ENCODE results near the gene POLR3GL.

POLR3GL gene

DNA sequence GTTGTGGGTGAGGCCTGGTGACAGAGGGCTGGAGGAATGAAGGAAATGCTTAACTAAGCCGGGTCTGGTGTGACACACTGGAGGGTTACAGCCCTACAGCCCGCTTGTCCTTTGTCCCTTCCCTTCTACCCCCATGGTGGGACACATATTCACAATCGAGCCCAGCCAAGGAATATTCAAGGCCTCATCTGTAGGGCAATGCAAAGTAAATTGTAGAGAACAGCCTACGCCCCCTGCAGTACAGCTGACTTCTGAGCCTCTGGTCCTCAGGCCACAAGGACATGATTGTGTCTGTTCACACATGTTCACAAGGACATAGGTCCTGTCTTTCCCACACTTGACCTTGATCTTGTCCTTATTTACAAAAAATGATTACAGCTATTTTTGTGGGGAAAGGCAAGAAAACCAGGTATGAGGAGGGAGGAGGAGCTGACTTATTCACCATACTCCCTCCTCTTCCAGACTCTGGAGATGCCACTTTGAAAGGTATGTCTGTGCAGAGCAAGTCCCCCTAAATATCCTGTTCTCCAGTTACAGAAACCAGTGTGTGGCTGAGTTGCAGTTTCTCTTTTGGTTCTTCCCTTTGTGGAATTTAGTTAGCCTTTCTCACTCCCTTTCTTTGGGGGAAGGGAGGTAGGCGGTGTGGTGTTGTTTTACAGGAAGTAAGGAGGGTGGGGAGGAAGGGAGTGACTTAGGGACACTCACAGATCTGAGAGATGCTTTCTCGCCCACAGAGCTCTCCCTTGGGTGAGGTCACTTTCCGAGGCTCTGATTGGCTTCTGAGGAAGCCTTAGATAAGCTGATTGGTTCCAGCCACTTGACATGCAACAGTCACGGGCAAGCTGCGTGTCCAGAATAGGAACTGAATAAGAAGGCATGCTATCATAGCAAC lies 14.6 kb downstream of the POLR3GL start:
- H3K36me3 ChIP-seq (ENCODE audit: control insufficient read depth in 4 of 4, insufficient read depth in 4 of 4, low read length in 3 of 4): peaks cover 0 to 6% (median 3%) of the 10 kb centered on the region in 4 experiments
- WGBS (ENCODE audit: insufficient coverage): 22% methylated on average over 7 of the region's 9 CpGs
- peak; percentile 94 to 97 (median 97) for DNase-seq
- ChIA-PET CTCF (interaction anchor here (1.0 to 10.6 kb wide), 16 partner anchors 11 to 133 kb away, joined by 3 to 242 read pairs (median 10); partner anchors contain the start of genes ANKRD34A, HJV, LIX1L and NUDT17), POLR2A (interaction anchor here (0.8 to 2.7 kb wide), 6 partner anchors 17 to 61 kb away, joined by 4 to 10 read pairs (median 4); partner anchors contain the start of genes LIX1L, PEX11B and TXNIP)
- H3K27me3 ChIP-seq (replicated peaks in 2 of 5; ENCODE audit: control insufficient read depth in 4 of 5, insufficient read depth in 5 of 5, low read length in 4 of 5): no peaks in the 10 kb centered on the region
- H3K27ac ChIP-seq (ENCODE audit: insufficient read depth in 1 of 2, low read depth in 1 of 2, low read length in 2 of 2, poor library complexity in 1 of 2, severe bottlenecking in 2 of 2): peak overlapping the region; percentile 77 to 94
- H3K4me3 ChIP-seq (ENCODE audit: control insufficient read depth in 1 of 7, extremely low read depth in 1 of 7, insufficient read depth in 4 of 7, low read depth in 2 of 7, low read length in 6 of 7): peak overlapping the region in 6 of 7 experiments; percentile 23 to 50 (median 34)
- peaks cover 34 to 53% (median 46%) of the 10 kb centered on the region in 4 experiments for H3K4me1 ChIP-seq (ENCODE audit: control extremely low read depth in 1 of 4, control insufficient read depth in 4 of 4, insufficient read depth in 4 of 4, low read length in 3 of 4)
- no peaks in the 10 kb centered on the region for H3K9me3 ChIP-seq (ENCODE audit: control extremely low read depth in 1 of 5, control insufficient read depth in 4 of 5, insufficient read depth in 2 of 5, low read depth in 1 of 5, low read length in 4 of 5)

DNA sequence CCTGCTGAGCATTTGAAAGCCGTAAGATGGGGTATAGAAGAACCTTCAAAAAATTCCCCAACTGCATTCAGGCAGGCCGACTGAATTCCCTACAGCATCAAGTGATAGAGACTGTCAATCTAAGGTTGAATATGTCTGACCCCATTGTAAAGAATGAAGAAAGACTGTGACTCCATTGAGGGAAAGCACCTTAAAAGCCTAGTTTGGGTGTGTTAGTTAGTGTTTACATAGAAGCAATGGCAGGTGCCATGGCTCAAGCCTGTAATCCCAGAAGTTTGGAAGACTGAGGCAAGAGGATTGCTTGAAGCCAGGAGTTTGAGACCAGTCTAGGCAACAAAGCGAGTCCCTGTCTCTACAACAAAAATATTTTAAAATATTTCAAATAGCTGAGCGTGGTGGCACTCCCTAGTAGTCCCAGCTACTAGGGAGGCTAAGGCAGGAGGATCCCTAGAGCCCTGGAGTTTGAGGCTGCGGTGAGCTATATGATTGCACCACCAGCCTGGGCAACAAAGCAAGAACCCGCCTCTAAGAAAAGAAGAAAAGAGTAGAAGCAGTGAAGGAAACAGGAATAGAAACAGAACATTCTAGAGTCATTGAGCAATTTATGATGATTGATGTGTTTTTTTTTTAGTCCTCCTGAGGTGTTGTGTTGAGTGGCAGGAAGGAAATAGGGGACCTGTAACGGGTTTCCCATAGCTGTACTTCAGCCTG lies 15.4 kb downstream of the POLR3GL start:
- ChIA-PET CTCF (interaction anchor here (1.0 to 10.6 kb wide), 12 partner anchors 12 to 134 kb away, joined by 3 to 242 read pairs (median 12); partner anchors contain the start of genes ANKRD34A, HJV, LIX1L and NUDT17), POLR2A (interaction anchor here (0.8 to 2.7 kb wide), 6 partner anchors 17 to 62 kb away, joined by 4 to 10 read pairs (median 4); partner anchors contain the start of genes LIX1L, PEX11B and TXNIP)
- Histone ChIP-seq H3K27ac (ENCODE audit: insufficient read depth in 1 of 2, low read depth in 1 of 2, low read length in 2 of 2, poor library complexity in 1 of 2, severe bottlenecking in 2 of 2) (peak overlapping the region; percentile 77 to 94), H3K27me3 (replicated peaks in 2 of 5; ENCODE audit: control insufficient read depth in 4 of 5, insufficient read depth in 5 of 5, low read length in 4 of 5) (no peaks in the 10 kb centered on the region), H3K4me3 (ENCODE audit: control insufficient read depth in 1 of 7, extremely low read depth in 1 of 7, insufficient read depth in 4 of 7, low read depth in 2 of 7, low read length in 6 of 7) (peak overlapping the region in 4 of 7 experiments; percentile 16 to 52 (median 49)), H3K4me1 (ENCODE audit: control extremely low read depth in 1 of 4, control insufficient read depth in 4 of 4, insufficient read depth in 4 of 4, low read length in 3 of 4) (peaks cover 39 to 54% (median 47%) of the 10 kb centered on the region in 4 experiments), H3K9me3 (ENCODE audit: control extremely low read depth in 1 of 5, control insufficient read depth in 4 of 5, insufficient read depth in 2 of 5, low read depth in 1 of 5, low read length in 4 of 5) (no peaks in the 10 kb centered on the region), H3K36me3 (ENCODE audit: control insufficient read depth in 4 of 4, insufficient read depth in 4 of 4, low read length in 3 of 4) (peaks cover 0 to 6% (median 3%) of the 10 kb centered on the region in 4 experiments)
- WGBS (ENCODE audit: insufficient coverage): 16% methylated on average over 4 of the region's 7 CpGs
- peak in 2 of 3 donors; percentile 62 to 69 for DNase-seq

DNA sequence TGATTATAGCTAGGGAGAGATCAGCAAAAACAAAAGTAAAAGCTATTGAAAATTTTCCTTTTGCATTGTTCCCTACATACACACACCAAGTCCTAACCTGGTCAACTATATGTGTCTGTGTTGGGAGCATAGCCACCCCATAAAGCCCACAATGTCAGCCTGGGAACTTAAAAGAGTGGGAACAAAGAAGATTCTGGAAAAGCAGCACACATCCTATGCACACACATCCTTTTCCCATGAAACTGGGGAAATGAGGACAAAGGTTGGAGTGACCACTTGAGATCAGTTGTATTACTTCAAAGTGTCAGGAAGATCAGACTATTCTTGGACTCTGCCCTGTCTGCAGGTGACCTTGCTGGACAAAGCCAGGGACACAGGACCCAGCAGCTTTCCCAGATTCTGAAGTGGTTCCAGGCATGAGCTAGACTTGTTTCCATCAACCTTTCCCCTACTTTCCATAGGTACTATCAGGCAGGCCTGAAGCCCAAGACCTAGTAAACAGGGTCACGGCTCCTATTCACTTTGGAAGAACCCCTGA lies 16.0 kb downstream of the POLR3GL start:
- CTCF ChIA-PET: interaction anchor here (1.3 to 10.6 kb wide), 7 partner anchors 12 to 135 kb away, joined by 5 to 242 read pairs (median 13); partner anchors contain the start of genes LIX1L, NUDT17, RBM8A and TXNIP
- no peaks in the 10 kb centered on the region for H3K27me3 ChIP-seq (replicated peaks in 2 of 5; ENCODE audit: control insufficient read depth in 4 of 5, insufficient read depth in 5 of 5, low read length in 4 of 5)
- DNase-seq: no peak
- H3K9me3 ChIP-seq (ENCODE audit: control extremely low read depth in 1 of 5, control insufficient read depth in 4 of 5, insufficient read depth in 2 of 5, low read depth in 1 of 5, low read length in 4 of 5): no peaks in the 10 kb centered on the region
- peak overlapping the region in 4 of 7 experiments; percentile 5 to 50 (median 40) for H3K4me3 ChIP-seq (ENCODE audit: control insufficient read depth in 1 of 7, extremely low read depth in 1 of 7, insufficient read depth in 4 of 7, low read depth in 2 of 7, low read length in 6 of 7)
- POLR2A ChIA-PET: interaction anchor here (2.7 kb wide), 1 partner anchor 27 kb away, joined by 10 read pairs; no protein-coding TSS in a partner anchor
- H3K27ac ChIP-seq (ENCODE audit: insufficient read depth in 1 of 2, low read depth in 1 of 2, low read length in 2 of 2, poor library complexity in 1 of 2, severe bottlenecking in 2 of 2): peak overlapping the region; percentile 77 to 94
- 90% methylated on average over 1 of the region's 1 CpG for WGBS (ENCODE audit: insufficient coverage)
- peaks cover 41 to 60% (median 53%) of the 10 kb centered on the region in 4 experiments for H3K4me1 ChIP-seq (ENCODE audit: control extremely low read depth in 1 of 4, control insufficient read depth in 4 of 4, insufficient read depth in 4 of 4, low read length in 3 of 4)
- H3K36me3 ChIP-seq (ENCODE audit: control insufficient read depth in 4 of 4, insufficient read depth in 4 of 4, low read length in 3 of 4): peaks cover 0 to 2% (median under 1%) of the 10 kb centered on the region in 4 experiments

DNA sequence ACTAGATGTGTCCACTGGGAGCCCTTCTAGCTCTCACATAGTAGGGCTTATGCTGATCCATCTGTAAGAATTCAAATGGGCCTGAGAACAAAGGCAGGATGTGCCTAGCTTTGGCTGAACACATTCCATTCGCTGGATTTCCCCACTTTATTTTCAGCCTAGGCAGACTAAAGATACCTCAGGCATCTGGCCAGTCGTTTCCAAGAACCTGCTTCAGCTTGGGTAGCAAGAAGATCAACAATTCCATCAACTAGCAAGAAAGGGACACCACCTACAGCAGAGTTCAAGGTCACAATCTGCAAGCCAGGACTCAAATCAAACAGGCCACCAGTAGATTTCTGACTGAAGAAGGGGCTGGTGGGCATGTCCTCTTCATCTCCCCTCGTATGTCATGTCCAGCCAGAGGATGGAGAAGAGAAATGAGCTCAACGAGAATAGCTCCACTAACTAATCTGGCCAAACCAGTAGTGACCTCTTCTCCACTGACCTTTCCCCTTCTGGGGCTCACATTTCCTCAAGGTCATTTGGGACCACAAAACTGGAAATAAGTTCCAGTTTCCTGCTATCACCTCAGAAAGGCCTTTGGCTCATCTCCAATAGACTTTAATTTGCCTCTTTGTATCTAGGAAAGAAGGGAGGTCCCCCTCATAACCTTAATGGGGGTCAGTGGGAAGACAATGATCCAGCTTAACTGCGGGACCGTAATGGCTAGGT lies 17.7 kb downstream of the POLR3GL start:
- no peak for DNase-seq
- ChIA-PET CTCF (interaction anchor here (0.8 to 10.6 kb wide), 6 partner anchors 9 to 50 kb away, joined by 3 to 242 read pairs (median 4); partner anchors contain the start of gene TXNIP), POLR2A (interaction anchor here (1.0 kb wide), 1 partner anchor 16 kb away, joined by 4 read pairs; no protein-coding TSS in a partner anchor)
- WGBS (ENCODE audit: insufficient coverage): 95% methylated on average over 5 of the region's 6 CpGs
- Histone ChIP-seq H3K36me3 (ENCODE audit: control insufficient read depth in 4 of 4, insufficient read depth in 4 of 4, low read length in 3 of 4) (peaks cover 0 to 2% (median 0%) of the 10 kb centered on the region in 4 experiments), H3K27ac (ENCODE audit: insufficient read depth in 1 of 2, low read depth in 1 of 2, low read length in 2 of 2, poor library complexity in 1 of 2, severe bottlenecking in 2 of 2) (no peak overlapping the region), H3K9me3 (ENCODE audit: control extremely low read depth in 1 of 5, control insufficient read depth in 4 of 5, insufficient read depth in 2 of 5, low read depth in 1 of 5, low read length in 4 of 5) (no peaks in the 10 kb centered on the region), H3K4me1 (ENCODE audit: control extremely low read depth in 1 of 4, control insufficient read depth in 4 of 4, insufficient read depth in 4 of 4, low read length in 3 of 4) (peaks cover 45 to 66% (median 59%) of the 10 kb centered on the region in 4 experiments), H3K4me3 (ENCODE audit: control insufficient read depth in 1 of 7, extremely low read depth in 1 of 7, insufficient read depth in 4 of 7, low read depth in 2 of 7, low read length in 6 of 7) (no peak overlapping the region), H3K27me3 (replicated peaks in 2 of 5; ENCODE audit: control insufficient read depth in 4 of 5, insufficient read depth in 5 of 5, low read length in 4 of 5) (no peaks in the 10 kb centered on the region)

DNA sequence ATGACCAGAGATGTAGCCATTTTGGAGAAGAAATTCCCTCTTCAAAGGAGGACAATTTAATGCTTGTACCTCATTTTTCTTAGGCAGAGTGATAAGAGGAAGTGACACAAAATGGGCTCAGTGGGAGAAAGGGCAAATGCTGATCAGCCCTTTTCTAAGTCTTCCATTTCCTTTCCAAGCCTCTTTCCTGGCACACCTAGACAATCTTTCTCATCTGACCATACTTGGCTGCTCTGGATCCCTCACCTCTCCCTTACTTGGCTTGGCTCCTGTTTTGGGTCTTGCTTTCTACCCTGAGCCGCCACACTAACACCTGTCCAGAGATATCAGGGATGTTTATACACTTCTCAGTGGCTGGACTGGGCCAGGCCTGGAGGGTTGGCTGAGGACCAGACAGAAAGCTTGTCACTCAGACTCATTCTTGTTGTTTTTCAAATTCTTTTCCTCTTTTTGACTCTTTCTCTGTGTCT lies 18.8 kb downstream of the POLR3GL start:
- no peak overlapping the region for H3K27ac ChIP-seq (ENCODE audit: insufficient read depth in 1 of 2, low read depth in 1 of 2, low read length in 2 of 2, poor library complexity in 1 of 2, severe bottlenecking in 2 of 2)
- ChIA-PET POLR2A (no interaction called here), CTCF (interaction anchor here (10.6 kb wide), 1 partner anchor 29 kb away, joined by 242 read pairs; no protein-coding TSS in a partner anchor)
- H3K4me1 ChIP-seq (ENCODE audit: control extremely low read depth in 1 of 4, control insufficient read depth in 4 of 4, insufficient read depth in 4 of 4, low read length in 3 of 4): peaks cover 35 to 55% (median 48%) of the 10 kb centered on the region in 4 experiments
- WGBS (ENCODE audit: insufficient coverage): 100% methylated on average over 1 of the region's 1 CpG
- H3K27me3 ChIP-seq (replicated peaks in 2 of 5; ENCODE audit: control insufficient read depth in 4 of 5, insufficient read depth in 5 of 5, low read length in 4 of 5): no peaks in the 10 kb centered on the region
- DNase-seq: no peak
- no peaks in the 10 kb centered on the region for H3K9me3 ChIP-seq (ENCODE audit: control extremely low read depth in 1 of 5, control insufficient read depth in 4 of 5, insufficient read depth in 2 of 5, low read depth in 1 of 5, low read length in 4 of 5)
- H3K4me3 ChIP-seq (ENCODE audit: control insufficient read depth in 1 of 7, extremely low read depth in 1 of 7, insufficient read depth in 4 of 7, low read depth in 2 of 7, low read length in 6 of 7): no peak overlapping the region
- H3K36me3 ChIP-seq (ENCODE audit: control insufficient read depth in 4 of 4, insufficient read depth in 4 of 4, low read length in 3 of 4): peaks cover 0 to 2% (median 0%) of the 10 kb centered on the region in 4 experiments

Data from common myeloid progenitor, CD34-positive (primary cell).